Measurements from ENCODE around the gene TPRG1. TPM values are rescaled to one million over a fixed set of nuclear protein-coding genes. Genes with fewer than 3 reads are reported as not detected.

Gene TPRG1
- total RNA-seq, 3 donors from 2014 or later: 1.4 to 3.2 (median 2.2) TPM

DNA sequence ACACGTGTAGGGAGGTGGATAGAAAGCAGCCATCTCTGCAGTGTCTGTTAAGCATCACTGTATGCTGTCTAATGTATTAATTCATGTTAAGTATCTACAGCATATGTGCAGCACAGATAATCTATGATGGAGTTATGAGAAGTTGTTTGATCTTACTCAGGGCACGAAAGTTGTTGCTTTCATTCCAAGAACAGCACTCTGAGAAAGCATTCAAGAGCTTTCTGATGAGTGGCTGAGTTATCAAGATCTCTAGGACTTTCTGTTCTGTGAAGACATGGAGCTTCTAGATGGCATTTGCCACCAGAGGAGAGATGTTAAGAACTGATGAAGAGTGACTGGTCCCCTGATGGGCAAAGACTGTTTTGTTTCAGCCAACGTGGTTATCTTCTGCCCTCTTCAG, 22.6 kb upstream of the TPRG1 start:
- TF ChIP-seq, protein P1, sequence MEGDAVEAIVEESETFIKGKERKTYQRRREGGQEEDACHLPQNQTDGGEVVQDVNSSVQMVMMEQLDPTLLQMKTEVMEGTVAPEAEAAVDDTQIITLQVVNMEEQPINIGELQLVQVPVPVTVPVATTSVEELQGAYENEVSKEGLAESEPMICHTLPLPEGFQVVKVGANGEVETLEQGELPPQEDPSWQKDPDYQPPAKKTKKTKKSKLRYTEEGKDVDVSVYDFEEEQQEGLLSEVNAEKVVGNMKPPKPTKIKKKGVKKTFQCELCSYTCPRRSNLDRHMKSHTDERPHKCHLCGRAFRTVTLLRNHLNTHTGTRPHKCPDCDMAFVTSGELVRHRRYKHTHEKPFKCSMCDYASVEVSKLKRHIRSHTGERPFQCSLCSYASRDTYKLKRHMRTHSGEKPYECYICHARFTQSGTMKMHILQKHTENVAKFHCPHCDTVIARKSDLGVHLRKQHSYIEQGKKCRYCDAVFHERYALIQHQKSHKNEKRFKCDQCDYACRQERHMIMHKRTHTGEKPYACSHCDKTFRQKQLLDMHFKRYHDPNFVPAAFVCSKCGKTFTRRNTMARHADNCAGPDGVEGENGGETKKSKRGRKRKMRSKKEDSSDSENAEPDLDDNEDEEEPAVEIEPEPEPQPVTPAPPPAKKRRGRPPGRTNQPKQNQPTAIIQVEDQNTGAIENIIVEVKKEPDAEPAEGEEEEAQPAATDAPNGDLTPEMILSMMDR (IDR thresholded peaks at IDR 0.05): no peak
- Histone ChIP-seq H3K4me1 (ENCODE audit: low read depth) (no peaks in the 10 kb centered on the region), H3K9me3 (no peaks in the 10 kb centered on the region), H3K4me3 (no peak overlapping the region), H3K36me3 (ENCODE audit: low read depth) (no peaks in the 10 kb centered on the region)
- ATAC-seq: no peak
- no peak for DNase-seq
- intact Hi-C loops (cut with DNase I, micrococcal nuclease): loop anchor here in 1 of 2 donors (5.0 to 10.0 kb wide), 2 partner anchors 192 to 1404 kb away; partner anchors contain the start of gene BCL6

DNA sequence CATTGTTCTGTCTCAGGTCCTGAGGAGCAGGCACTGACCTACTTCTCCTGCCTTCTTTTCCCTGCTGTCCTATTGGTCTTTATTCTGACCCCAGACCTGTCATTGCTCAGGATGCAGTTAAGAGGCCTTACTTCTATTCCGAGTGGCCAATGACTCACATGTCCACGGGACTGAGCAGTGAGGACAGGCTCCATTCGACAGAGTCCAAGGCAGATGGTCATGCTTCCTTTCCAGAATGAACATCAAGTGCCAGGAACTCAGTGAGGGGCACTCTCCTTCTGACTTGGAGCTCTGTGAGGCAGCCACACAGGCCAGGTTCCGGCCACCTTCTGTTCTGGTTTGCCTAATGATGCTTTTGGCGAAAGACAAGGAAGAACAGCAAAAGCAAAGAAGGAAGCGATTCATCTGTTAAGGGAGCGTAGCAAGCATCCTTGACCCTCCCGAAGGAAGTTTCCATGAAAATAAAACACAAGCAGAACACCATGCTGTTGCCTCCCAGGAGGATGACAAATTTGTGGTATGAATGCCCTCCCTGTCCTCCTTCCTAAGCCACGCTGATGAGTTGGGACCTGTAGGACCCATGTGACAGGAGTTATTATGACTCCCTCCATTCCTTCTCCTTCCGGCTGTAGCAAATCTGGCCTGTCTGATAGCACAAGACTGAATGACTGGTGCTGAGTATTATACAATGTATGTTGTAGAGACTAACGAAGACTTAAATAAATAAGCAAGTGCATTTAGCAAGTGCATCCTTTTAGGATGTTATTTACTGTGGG, 14.4 kb upstream of the TPRG1 start:
- no peak for DNase-seq
- intact Hi-C loops (cut with DNase I, micrococcal nuclease): no loop called here
- TF ChIP-seq, protein P1 (IDR thresholded peaks at IDR 0.05): no peak
- ATAC-seq: no peak
- H3K9me3 ChIP-seq: no peaks in the 10 kb centered on the region
- H3K4me3 ChIP-seq: no peak overlapping the region
- no peaks in the 10 kb centered on the region for H3K36me3 ChIP-seq (ENCODE audit: low read depth)
- no peaks in the 10 kb centered on the region for H3K4me1 ChIP-seq (ENCODE audit: low read depth)

DNA sequence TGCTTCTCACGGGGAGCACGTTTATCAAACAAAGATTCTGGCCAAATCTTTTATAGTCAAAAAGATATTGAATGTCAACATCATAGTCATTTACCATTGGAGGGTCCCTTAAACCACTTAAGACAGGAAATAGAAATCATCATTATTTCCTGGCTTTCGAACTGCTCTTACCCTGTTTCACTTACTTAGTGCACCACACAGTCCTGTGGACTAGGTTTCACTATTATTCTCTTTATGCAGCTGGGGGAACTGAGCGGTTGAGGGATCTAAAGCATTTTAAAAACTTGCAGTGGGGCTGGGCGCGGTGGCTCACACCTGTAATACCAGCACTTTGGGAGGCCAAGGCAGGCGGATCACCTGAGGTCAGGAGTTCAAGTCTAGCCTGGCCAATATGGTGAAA, 13.7 kb upstream of the TPRG1 start:
- intact Hi-C loops (cut with DNase I, micrococcal nuclease): no loop called here
- TF ChIP-seq, protein P1 (IDR thresholded peaks at IDR 0.05): no peak
- ATAC-seq: no peak
- Histone ChIP-seq H3K4me3 (no peak overlapping the region), H3K9me3 (no peaks in the 10 kb centered on the region), H3K4me1 (ENCODE audit: low read depth) (no peaks in the 10 kb centered on the region), H3K36me3 (ENCODE audit: low read depth) (no peaks in the 10 kb centered on the region)
- DNase-seq: no peak

DNA sequence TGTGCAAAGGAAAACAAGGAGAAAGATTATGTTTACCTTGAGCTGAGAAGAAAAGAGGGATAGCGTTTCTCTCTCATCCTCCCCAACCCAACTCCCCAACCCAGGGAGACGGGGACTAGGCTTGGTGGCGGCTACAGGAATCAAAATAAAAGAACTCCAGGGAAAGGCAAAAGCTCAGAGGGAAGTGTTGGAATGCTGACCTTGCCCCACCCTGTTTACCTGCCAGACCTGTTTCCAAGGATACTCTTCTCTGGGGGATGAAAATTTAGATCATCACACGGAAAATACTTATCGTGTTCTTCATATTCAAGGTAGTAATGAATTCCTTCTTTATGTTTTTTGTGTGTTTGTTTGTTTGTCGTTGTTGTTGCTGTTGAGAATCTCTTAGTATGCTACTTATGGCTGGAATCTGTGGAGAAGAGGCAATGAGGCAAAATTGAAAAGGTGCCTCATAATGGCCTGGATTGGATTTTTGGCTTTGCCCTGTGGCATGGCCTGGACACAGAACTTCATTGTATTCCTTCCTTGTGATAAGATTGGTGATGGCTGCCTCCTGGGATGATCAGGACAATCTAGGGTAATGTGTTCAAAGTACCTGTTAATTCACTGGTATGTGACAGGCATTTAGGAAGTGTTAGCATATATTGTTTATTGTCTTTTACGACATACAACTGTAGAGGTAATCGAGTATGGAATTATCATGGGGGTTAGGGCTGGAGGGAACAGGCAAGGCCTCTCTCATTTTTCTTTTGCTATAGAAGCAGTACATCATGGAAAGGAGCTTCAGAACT, 11.1 kb upstream of the TPRG1 start:
- intact Hi-C loops (cut with DNase I, micrococcal nuclease): no loop called here
- Histone ChIP-seq H3K4me3 (no peak overlapping the region), H3K9me3 (no peaks in the 10 kb centered on the region), H3K36me3 (ENCODE audit: low read depth) (no peaks in the 10 kb centered on the region), H3K4me1 (ENCODE audit: low read depth) (peaks cover 11% of the 10 kb centered on the region)
- TF ChIP-seq, protein P1 (IDR thresholded peaks at IDR 0.05): no peak
- DNase-seq (peak in 1 of 3 donors; percentile 72), ATAC-seq (peak; percentile 61)

DNA sequence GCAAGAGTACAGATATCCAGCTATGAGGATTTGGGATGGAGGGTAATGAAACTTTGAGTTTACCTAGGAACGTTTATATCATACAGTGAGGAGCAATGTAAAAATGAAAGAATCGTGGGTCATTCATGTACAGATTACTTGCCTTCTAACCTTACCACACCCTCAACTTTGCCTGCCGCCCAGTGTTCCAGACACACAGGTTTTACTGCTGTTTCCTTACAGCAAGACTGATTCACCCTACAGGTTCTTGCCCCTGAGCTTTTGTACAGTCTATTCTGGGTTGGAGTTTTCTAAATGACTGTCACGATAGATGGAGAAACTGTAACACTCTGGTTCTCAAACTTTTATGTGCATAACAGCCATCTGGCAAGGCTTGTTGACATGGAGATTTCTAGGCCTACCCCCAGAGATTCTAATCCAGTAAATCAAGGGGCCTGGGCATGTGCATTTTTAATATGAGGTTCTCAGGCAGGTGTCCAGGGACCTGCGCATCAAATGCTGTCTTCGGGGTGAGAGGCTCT, 6.6 kb upstream of the TPRG1 start:
- DNase-seq (peak; percentile 74 to 82 (median 81)), ATAC-seq (peak; percentile 88)
- no peak overlapping the region for H3K4me3 ChIP-seq
- H3K36me3 ChIP-seq (ENCODE audit: low read depth): no peaks in the 10 kb centered on the region
- intact Hi-C loops (cut with DNase I, micrococcal nuclease): no loop called here
- TF ChIP-seq, protein P1 (IDR thresholded peaks at IDR 0.05): no peak
- H3K4me1 ChIP-seq (ENCODE audit: low read depth): peaks cover 17% of the 10 kb centered on the region
- H3K9me3 ChIP-seq: no peaks in the 10 kb centered on the region
